Loucy (cell line): Measurements from ENCODE around the gene FIGNL2.

Source experiments
- EZH2phosphoT487 ChIP-seq: fragments of 200-600 bp; IDR thresholded peaks from 2 replicates; pipeline ENCODE4 v1.6.1; 2018; ENCODE audit warnings: antibody characterized with exemption, mild to moderate bottlenecking, moderate library complexity, borderline replicate concordance
- TF ChIP-seq, protein P1 (sequence below): fragments of 200-600 bp; sonication (generic); conservative IDR thresholded peaks from 2 replicates; pipeline ENCODE4 v1.5.1; 2014; ENCODE audit warnings: mild to moderate bottlenecking, antibody characterized with exemption, low read length

DNA sequence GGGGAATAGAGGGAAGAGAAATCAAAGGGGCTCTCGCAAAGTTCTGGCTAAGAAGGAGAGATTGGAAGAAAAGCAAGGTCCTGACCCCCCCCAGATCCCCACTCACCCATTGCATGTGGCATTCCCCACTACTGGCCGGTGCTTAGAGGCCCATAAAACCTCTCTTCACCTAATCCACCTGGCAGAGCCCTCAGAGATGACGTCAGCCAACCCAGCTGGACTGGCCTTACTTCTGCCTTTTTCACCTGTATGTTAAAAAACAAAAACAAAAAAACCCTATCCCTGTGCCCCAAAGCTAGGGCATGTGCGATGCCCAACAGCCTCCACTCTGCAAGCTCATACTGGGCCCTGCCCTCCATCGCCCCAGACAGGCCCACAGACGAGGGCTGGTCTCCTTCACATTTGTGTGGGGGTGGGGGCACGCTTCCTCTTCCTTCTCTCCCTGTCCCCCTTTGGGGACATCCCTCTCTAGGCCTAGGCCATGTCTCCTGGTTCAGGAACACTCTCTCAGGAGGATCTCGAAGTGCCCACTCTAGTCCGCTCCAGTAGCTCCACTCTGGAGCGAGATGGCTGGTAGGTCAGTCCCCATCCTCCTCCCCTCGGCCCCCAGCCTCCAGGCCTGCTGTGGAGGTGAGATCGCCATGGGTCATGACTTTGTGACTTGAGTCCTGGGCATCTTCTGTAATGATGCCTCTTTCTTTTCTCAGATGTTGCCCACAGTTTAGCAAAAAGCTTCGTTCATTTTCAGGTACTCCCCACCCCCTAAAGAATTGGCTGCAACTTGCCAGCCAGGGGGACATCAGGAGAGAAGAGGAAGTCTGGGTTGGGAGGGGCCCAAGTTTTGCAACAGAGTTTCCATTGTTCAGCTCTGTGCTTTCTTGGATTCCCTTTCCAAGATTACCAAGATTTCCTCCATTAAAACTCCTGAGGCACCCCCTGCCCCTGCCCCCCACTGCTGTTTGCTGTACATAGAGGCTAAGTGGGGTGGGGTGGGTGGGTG, 37.0 kb downstream of the FIGNL2 start:
- TF ChIP-seq, protein P1, sequence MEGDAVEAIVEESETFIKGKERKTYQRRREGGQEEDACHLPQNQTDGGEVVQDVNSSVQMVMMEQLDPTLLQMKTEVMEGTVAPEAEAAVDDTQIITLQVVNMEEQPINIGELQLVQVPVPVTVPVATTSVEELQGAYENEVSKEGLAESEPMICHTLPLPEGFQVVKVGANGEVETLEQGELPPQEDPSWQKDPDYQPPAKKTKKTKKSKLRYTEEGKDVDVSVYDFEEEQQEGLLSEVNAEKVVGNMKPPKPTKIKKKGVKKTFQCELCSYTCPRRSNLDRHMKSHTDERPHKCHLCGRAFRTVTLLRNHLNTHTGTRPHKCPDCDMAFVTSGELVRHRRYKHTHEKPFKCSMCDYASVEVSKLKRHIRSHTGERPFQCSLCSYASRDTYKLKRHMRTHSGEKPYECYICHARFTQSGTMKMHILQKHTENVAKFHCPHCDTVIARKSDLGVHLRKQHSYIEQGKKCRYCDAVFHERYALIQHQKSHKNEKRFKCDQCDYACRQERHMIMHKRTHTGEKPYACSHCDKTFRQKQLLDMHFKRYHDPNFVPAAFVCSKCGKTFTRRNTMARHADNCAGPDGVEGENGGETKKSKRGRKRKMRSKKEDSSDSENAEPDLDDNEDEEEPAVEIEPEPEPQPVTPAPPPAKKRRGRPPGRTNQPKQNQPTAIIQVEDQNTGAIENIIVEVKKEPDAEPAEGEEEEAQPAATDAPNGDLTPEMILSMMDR = no peak
- TF ChIP-seq EZH2phosphoT487 = no peak
